ENCODE measurements around the gene KCNV2. TPM values are rescaled to one million over a fixed set of nuclear protein-coding genes. Genes with fewer than 3 reads are reported as not detected.
"Not testable (repeated sequence)": the region's sequence is repeated elsewhere in the genome, so short reads cannot be mapped to it uniquely, and the experiment has no call there.

KCNV2 gene
- total and polyA plus RNA-seq, 3 experiments from 2014 or later: not detected

DNA sequence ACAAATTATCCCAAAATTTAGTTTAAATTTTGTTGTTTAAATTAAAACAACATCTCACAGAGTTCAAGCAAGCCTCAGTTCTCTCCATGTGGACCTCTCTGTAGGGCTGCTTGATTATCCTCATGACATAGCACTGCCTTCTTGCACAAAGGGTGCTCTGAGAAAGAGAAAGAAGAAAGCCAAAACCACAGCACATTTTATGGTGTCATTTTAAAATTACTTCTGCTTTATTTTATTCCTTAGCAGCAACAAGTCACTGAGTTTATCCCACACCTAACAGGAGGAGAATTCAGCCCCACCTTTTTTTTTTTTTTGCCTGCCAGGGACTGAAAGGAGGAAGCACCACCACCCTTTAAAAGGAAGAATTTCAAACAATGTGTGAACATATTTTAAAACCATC lies 12.8 kb upstream of the KCNV2 start:
- no peaks in the 10 kb centered on the region for H3K36me3 ChIP-seq (ENCODE audit: insufficient read depth, low read length)
- no peak overlapping the region for H3K4me3 ChIP-seq (ENCODE audit: low read length)
- no peak for DNase-seq
- H3K27ac Mint-ChIP-seq: no peak overlapping the region
- H3K36me3 Mint-ChIP-seq: peaks cover 0 to 13% (median 2%) of the 10 kb centered on the region in 3 donors
- CTCF ChIA-PET: no interaction called here
- no peaks in the 10 kb centered on the region for H3K27me3 Mint-ChIP-seq
- H3K27ac ChIP-seq (ENCODE audit: low read depth, low read length): no peak overlapping the region
- H3K4me3 Mint-ChIP-seq: no peak overlapping the region
- H3K4me1 ChIP-seq (ENCODE audit: insufficient read depth, low read length): no peaks in the 10 kb centered on the region
- H3K4me1 Mint-ChIP-seq: no peaks in the 10 kb centered on the region
- POLR2A ChIA-PET: no interaction called here
- H3K9me3 Mint-ChIP-seq: peaks cover 0 to 6% (median 0%) of the 10 kb centered on the region in 5 donors
- no peaks in the 10 kb centered on the region for H3K27me3 ChIP-seq (ENCODE audit: insufficient read depth, low read length, poor library complexity, severe bottlenecking)
- no peaks in the 10 kb centered on the region for H3K9me3 ChIP-seq (ENCODE audit: low read length)

DNA sequence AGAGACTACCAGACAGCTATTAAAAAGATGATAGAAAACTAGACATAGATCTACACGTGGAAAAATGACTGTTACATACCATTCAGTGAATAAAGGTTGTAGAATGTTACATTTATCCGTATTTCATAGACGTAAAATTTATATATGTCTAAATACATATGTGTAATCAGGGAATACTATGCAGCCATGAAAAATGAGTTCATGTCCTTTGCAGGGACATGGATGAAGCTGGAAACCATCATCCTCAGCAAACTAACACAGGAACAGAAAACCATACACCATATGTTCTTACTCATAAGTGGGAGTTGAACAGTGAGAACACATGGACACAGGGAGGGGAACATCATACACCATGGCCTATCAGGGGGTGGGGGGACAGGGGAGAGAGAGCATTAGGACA lies 10.1 kb upstream of the KCNV2 start:
- H3K36me3 ChIP-seq (ENCODE audit: insufficient read depth, low read length); H3K4me1 Mint-ChIP-seq; H3K27me3 Mint-ChIP-seq; H3K4me1 ChIP-seq (ENCODE audit: insufficient read depth, low read length); CTCF ChIA-PET; H3K27me3 ChIP-seq (ENCODE audit: insufficient read depth, low read length, poor library complexity, severe bottlenecking); H3K9me3 Mint-ChIP-seq; H3K9me3 ChIP-seq (ENCODE audit: low read length); H3K27ac ChIP-seq (ENCODE audit: low read depth, low read length); DNase-seq; H3K27ac Mint-ChIP-seq; H3K4me3 Mint-ChIP-seq; POLR2A ChIA-PET; H3K4me3 ChIP-seq (ENCODE audit: low read length): not testable (repeated sequence)
- peaks cover 0 to 13% (median 2%) of the 10 kb centered on the region in 3 donors for H3K36me3 Mint-ChIP-seq

DNA sequence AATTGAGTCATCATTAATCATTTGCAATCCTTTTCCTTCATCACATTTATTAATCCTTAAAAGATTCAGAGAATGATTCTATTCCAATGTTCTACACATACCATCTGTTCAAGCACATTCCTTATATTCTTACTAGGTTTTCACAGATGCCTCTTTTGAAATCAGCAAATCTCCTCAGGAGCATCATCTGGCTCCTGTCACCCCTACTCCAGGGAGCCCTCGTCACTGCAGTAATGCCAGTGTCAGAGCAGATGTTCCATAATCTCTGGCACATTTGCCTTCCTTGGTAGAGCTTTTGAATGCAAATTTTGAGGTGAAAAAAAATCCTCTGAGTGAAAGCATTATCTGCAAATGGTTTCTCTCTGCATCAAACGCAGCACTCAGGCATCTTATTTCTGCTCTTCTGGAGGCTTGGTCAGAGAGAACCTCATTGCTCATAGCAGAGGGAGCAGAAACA lies 7.6 kb upstream of the KCNV2 start:
- H3K9me3 Mint-ChIP-seq: peaks cover 0 to 6% (median 0%) of the 10 kb centered on the region in 5 donors
- no peaks in the 10 kb centered on the region for H3K4me1 ChIP-seq (ENCODE audit: insufficient read depth, low read length)
- H3K27ac ChIP-seq (ENCODE audit: low read depth, low read length): no peak overlapping the region
- H3K27me3 Mint-ChIP-seq: no peaks in the 10 kb centered on the region
- DNase-seq: no peak
- CTCF ChIA-PET: no interaction called here
- H3K27ac Mint-ChIP-seq: no peak overlapping the region
- no peaks in the 10 kb centered on the region for H3K9me3 ChIP-seq (ENCODE audit: low read length)
- H3K4me1 Mint-ChIP-seq: no peaks in the 10 kb centered on the region
- no peaks in the 10 kb centered on the region for H3K36me3 ChIP-seq (ENCODE audit: insufficient read depth, low read length)
- no peaks in the 10 kb centered on the region for H3K27me3 ChIP-seq (ENCODE audit: insufficient read depth, low read length, poor library complexity, severe bottlenecking)
- peaks cover 0 to 13% (median 2%) of the 10 kb centered on the region in 3 donors for H3K36me3 Mint-ChIP-seq
- no peak overlapping the region for H3K4me3 Mint-ChIP-seq
- no peak overlapping the region for H3K4me3 ChIP-seq (ENCODE audit: low read length)
- POLR2A ChIA-PET: no interaction called here

DNA sequence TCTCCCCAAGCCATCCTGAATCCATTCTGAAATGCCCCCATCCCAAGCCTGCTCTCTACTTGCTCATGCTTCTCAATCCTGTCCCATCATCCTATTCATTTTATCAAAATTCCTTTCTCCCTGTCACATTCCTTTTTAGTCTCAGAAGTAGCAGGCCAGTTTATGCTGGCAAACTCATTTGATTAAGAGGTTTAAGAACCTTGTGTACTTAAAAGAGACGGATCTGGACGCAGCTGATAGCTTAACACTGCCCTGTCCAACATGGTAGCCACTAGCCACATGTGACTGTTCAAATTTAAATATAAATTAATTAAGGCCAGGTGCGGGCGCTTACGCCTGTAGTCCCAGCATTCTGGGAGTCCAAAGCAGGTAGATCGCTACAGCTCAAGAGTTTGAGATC lies 5.6 kb upstream of the KCNV2 start:
- H3K36me3 ChIP-seq (ENCODE audit: insufficient read depth, low read length): no peaks in the 10 kb centered on the region
- Mint-ChIP-seq H3K36me3 (peaks cover 0 to 7% (median 2%) of the 10 kb centered on the region in 3 donors), H3K4me1 (no peaks in the 10 kb centered on the region), H3K4me3 (no peak overlapping the region), H3K27me3 (no peaks in the 10 kb centered on the region), H3K9me3 (peaks cover 0 to 6% (median 0%) of the 10 kb centered on the region in 5 donors), H3K27ac (no peak overlapping the region)
- ChIA-PET POLR2A (no interaction called here), CTCF (no interaction called here)
- H3K4me1 ChIP-seq (ENCODE audit: insufficient read depth, low read length): no peaks in the 10 kb centered on the region
- DNase-seq: no peak
- H3K4me3 ChIP-seq (ENCODE audit: low read length): no peak overlapping the region
- no peak overlapping the region for H3K27ac ChIP-seq (ENCODE audit: low read depth, low read length)
- no peaks in the 10 kb centered on the region for H3K9me3 ChIP-seq (ENCODE audit: low read length)
- H3K27me3 ChIP-seq (ENCODE audit: insufficient read depth, low read length, poor library complexity, severe bottlenecking): no peaks in the 10 kb centered on the region

DNA sequence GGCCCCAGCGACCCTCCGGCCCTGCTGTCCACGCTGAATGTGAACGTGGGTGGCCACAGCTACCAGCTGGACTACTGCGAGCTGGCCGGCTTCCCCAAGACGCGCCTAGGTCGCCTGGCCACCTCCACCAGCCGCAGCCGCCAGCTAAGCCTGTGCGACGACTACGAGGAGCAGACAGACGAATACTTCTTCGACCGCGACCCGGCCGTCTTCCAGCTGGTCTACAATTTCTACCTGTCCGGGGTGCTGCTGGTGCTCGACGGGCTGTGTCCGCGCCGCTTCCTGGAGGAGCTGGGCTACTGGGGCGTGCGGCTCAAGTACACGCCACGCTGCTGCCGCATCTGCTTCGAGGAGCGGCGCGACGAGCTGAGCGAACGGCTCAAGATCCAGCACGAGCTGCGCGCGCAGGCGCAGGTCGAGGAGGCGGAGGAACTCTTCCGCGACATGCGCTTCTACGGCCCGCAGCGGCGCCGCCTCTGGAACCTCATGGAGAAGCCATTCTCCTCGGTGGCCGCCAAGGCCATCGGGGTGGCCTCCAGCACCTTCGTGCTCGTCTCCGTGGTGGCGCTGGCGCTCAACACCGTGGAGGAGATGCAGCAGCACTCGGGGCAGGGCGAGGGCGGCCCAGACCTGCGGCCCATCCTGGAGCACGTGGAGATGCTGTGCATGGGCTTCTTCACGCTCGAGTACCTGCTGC lies 839 bp downstream of the KCNV2 start:
- no peak overlapping the region for H3K4me3 ChIP-seq (ENCODE audit: low read length)
- POLR2A ChIA-PET: no interaction called here
- no peaks in the 10 kb centered on the region for H3K4me1 Mint-ChIP-seq
- no peaks in the 10 kb centered on the region for H3K27me3 ChIP-seq (ENCODE audit: insufficient read depth, low read length, poor library complexity, severe bottlenecking)
- H3K36me3 Mint-ChIP-seq: peaks cover 2 to 12% (median 3%) of the 10 kb centered on the region in 3 donors
- no peak overlapping the region for H3K4me3 Mint-ChIP-seq
- no peak for DNase-seq
- H3K4me1 ChIP-seq (ENCODE audit: insufficient read depth, low read length): no peaks in the 10 kb centered on the region
- H3K36me3 ChIP-seq (ENCODE audit: insufficient read depth, low read length): no peaks in the 10 kb centered on the region
- H3K27ac ChIP-seq (ENCODE audit: low read depth, low read length): no peak overlapping the region
- CTCF ChIA-PET: no interaction called here
- peaks cover 0 to 2% (median 0%) of the 10 kb centered on the region in 5 donors for H3K9me3 Mint-ChIP-seq
- H3K9me3 ChIP-seq (ENCODE audit: low read length): no peaks in the 10 kb centered on the region
- H3K27ac Mint-ChIP-seq: no peak overlapping the region
- H3K27me3 Mint-ChIP-seq: no peaks in the 10 kb centered on the region

DNA sequence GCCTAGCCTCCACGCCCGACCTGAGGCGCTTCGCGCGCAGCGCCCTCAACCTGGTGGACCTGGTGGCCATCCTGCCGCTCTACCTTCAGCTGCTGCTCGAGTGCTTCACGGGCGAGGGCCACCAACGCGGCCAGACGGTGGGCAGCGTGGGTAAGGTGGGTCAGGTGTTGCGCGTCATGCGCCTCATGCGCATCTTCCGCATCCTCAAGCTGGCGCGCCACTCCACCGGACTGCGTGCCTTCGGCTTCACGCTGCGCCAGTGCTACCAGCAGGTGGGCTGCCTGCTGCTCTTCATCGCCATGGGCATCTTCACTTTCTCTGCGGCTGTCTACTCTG lies 1.4 kb downstream of the KCNV2 start:
- Histone ChIP-seq H3K27me3 (ENCODE audit: insufficient read depth, low read length, poor library complexity, severe bottlenecking) (no peaks in the 10 kb centered on the region), H3K9me3 (ENCODE audit: low read length) (no peaks in the 10 kb centered on the region), H3K27ac (ENCODE audit: low read depth, low read length) (no peak overlapping the region), H3K4me1 (ENCODE audit: insufficient read depth, low read length) (no peaks in the 10 kb centered on the region), H3K36me3 (ENCODE audit: insufficient read depth, low read length) (no peaks in the 10 kb centered on the region), H3K4me3 (ENCODE audit: low read length) (no peak overlapping the region)
- ChIA-PET CTCF (no interaction called here), POLR2A (no interaction called here)
- Mint-ChIP-seq H3K36me3 (peaks cover 2 to 12% (median 3%) of the 10 kb centered on the region in 3 donors), H3K4me1 (no peaks in the 10 kb centered on the region), H3K9me3 (peaks cover 0 to 2% (median 0%) of the 10 kb centered on the region in 5 donors), H3K4me3 (no peak overlapping the region), H3K27me3 (no peaks in the 10 kb centered on the region), H3K27ac (no peak overlapping the region)
- DNase-seq: no peak

DNA sequence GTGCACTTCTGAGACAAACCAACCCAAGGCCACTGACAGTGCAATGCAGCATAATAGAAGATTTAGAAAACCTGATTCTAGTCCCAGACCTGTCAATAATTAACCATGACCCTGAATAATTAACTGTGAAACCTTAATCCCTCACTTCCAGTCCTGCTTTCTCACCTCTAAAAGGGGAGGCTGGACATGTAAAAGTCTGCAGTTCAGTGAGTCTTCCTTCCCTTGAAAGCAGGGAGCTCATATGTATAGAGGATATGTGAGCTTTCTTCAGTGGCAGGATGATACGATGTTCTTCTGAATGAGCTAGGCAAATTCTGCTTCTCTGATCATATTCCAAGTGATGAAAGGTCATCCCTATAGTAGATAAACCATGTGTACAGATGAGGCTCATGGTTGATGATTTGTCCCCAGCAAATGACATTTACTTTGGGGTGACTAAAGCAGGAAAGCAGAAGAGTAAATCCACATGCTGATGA lies 2.9 kb downstream of the KCNV2 start:
- H3K9me3 Mint-ChIP-seq: peaks cover 0 to 2% (median 0%) of the 10 kb centered on the region in 5 donors
- no peak overlapping the region for H3K4me3 Mint-ChIP-seq
- no peaks in the 10 kb centered on the region for H3K27me3 Mint-ChIP-seq
- peaks cover 2 to 12% (median 3%) of the 10 kb centered on the region in 3 donors for H3K36me3 Mint-ChIP-seq
- no peaks in the 10 kb centered on the region for H3K27me3 ChIP-seq (ENCODE audit: insufficient read depth, low read length, poor library complexity, severe bottlenecking)
- H3K4me3 ChIP-seq (ENCODE audit: low read length): no peak overlapping the region
- ChIA-PET POLR2A (no interaction called here), CTCF (no interaction called here)
- no peak overlapping the region for H3K27ac ChIP-seq (ENCODE audit: low read depth, low read length)
- H3K36me3 ChIP-seq (ENCODE audit: insufficient read depth, low read length): no peaks in the 10 kb centered on the region
- no peaks in the 10 kb centered on the region for H3K9me3 ChIP-seq (ENCODE audit: low read length)
- no peak for DNase-seq
- no peaks in the 10 kb centered on the region for H3K4me1 ChIP-seq (ENCODE audit: insufficient read depth, low read length)
- H3K27ac Mint-ChIP-seq: no peak overlapping the region
- H3K4me1 Mint-ChIP-seq: no peaks in the 10 kb centered on the region

DNA sequence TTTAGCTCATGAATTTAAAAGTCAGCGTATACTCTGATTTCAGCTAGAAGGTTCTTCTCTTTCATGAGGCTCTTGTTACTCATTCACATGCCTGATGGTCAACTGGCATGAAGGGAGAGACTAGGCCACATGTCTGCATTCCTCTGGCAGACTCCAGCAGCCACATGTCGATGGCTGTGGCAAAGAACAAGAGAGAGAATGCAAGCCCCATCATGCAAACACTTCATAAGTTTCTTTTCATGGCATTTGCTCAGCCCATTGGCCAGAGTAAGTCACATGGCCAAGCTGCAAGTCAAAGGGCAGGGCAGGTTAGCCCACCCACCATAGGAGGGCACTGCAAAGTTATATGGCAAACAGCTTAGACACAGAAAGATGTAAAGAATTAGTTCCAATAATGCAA lies 5.4 kb downstream of the KCNV2 start:
- Mint-ChIP-seq H3K27me3 (no peaks in the 10 kb centered on the region), H3K9me3 (peaks cover 0 to 2% (median 0%) of the 10 kb centered on the region in 5 donors), H3K4me1 (no peaks in the 10 kb centered on the region), H3K27ac (no peak overlapping the region), H3K36me3 (peaks cover 2 to 4% (median 3%) of the 10 kb centered on the region in 3 donors), H3K4me3 (no peak overlapping the region)
- H3K4me3 ChIP-seq (ENCODE audit: low read length): no peak overlapping the region
- DNase-seq: no peak
- no peaks in the 10 kb centered on the region for H3K4me1 ChIP-seq (ENCODE audit: insufficient read depth, low read length)
- no peaks in the 10 kb centered on the region for H3K27me3 ChIP-seq (ENCODE audit: insufficient read depth, low read length, poor library complexity, severe bottlenecking)
- H3K27ac ChIP-seq (ENCODE audit: low read depth, low read length): no peak overlapping the region
- POLR2A ChIA-PET: no interaction called here
- H3K36me3 ChIP-seq (ENCODE audit: insufficient read depth, low read length): no peaks in the 10 kb centered on the region
- no peaks in the 10 kb centered on the region for H3K9me3 ChIP-seq (ENCODE audit: low read length)
- CTCF ChIA-PET: no interaction called here

Measured in CD8-positive, alpha-beta memory T cell (primary cell).